ENCODE measurements around the gene EMID1.

Gene EMID1

GRCh38 chr22:29258407-29259252 lies 52.9 kb downstream of the EMID1 start:
- no peak for ATAC-seq (replicated peaks)
- Mint-ChIP-seq H3K4me3 (no peak overlapping the region), H3K4me1 (ENCODE audit: low read depth in 2 of 2) (peaks cover 0 to 3% of the 10 kb centered on the region in 2 donors), H3K36me3 (ENCODE audit: insufficient read depth) (no peaks in the 10 kb centered on the region), H3K9me3 (no peaks in the 10 kb centered on the region), H3K27ac (no peak overlapping the region), H3K27me3 (peaks cover 0 to 6% of the 10 kb centered on the region in 2 donors)
- no peak for DNase-seq

- ATAC-seq (replicated peaks), result no peak
- Mint-ChIP-seq H3K4me1 (ENCODE audit: low read depth in 2 of 2) (peaks cover 0 to 1% of the 10 kb centered on the region in 2 donors), H3K9me3 (no peaks in the 10 kb centered on the region), H3K27ac (no peak overlapping the region), H3K27me3 (peaks cover 0 to 6% of the 10 kb centered on the region in 2 donors), H3K36me3 (ENCODE audit: insufficient read depth) (no peaks in the 10 kb centered on the region), H3K4me3 (no peak overlapping the region)
- DNase-seq, result no peak
Measured at GRCh38 chr22:29259253-29259899, 53.7 kb downstream of the EMID1 start.

- peaks cover 0 to 6% of the 10 kb centered on the region in 2 donors for H3K27me3 Mint-ChIP-seq
- H3K4me1 Mint-ChIP-seq (ENCODE audit: low read depth in 2 of 2), result no peaks in the 10 kb centered on the region
- no peak for ATAC-seq (replicated peaks)
- no peaks in the 10 kb centered on the region for H3K9me3 Mint-ChIP-seq
- no peak for DNase-seq
- H3K4me3 Mint-ChIP-seq, result no peak overlapping the region
- no peaks in the 10 kb centered on the region for H3K36me3 Mint-ChIP-seq (ENCODE audit: insufficient read depth)
- H3K27ac Mint-ChIP-seq, result no peak overlapping the region
Measured at GRCh38 chr22:29260031-29260560, 54.4 kb downstream of the EMID1 start.

GRCh38 chr22:29260601-29261315 lies 55.1 kb downstream of the EMID1 start:
- Mint-ChIP-seq H3K27ac (no peak overlapping the region), H3K36me3 (ENCODE audit: insufficient read depth) (no peaks in the 10 kb centered on the region), H3K4me1 (ENCODE audit: low read depth in 2 of 2) (no peaks in the 10 kb centered on the region), H3K9me3 (no peaks in the 10 kb centered on the region), H3K27me3 (no peaks in the 10 kb centered on the region), H3K4me3 (no peak overlapping the region)
- DNase-seq (no peak), ATAC-seq (replicated peaks) (no peak)

- peaks cover 16% of the 10 kb centered on the region for H3K36me3 Mint-ChIP-seq (ENCODE audit: insufficient read depth)
- no peak overlapping the region for H3K4me3 Mint-ChIP-seq
- no peaks in the 10 kb centered on the region for H3K9me3 Mint-ChIP-seq
- H3K4me1 Mint-ChIP-seq (ENCODE audit: low read depth in 2 of 2), result peaks cover 13 to 15% of the 10 kb centered on the region in 2 donors
- DNase-seq (no peak), ATAC-seq (replicated peaks) (no peak)
- no peak overlapping the region for H3K27ac Mint-ChIP-seq
- H3K27me3 Mint-ChIP-seq, result no peaks in the 10 kb centered on the region
Measured at GRCh38 chr22:29263791-29264276, 58.1 kb downstream of the EMID1 start.

GRCh38 chr22:29265305-29265704 lies 59.6 kb downstream of the EMID1 start:
- H3K36me3 Mint-ChIP-seq (ENCODE audit: insufficient read depth), result peaks cover 24% of the 10 kb centered on the region
- H3K9me3 Mint-ChIP-seq, result no peaks in the 10 kb centered on the region
- H3K27ac Mint-ChIP-seq, result no peak overlapping the region
- ATAC-seq (replicated peaks), result no peak
- no peak for DNase-seq
- H3K27me3 Mint-ChIP-seq, result no peaks in the 10 kb centered on the region
- no peak overlapping the region for H3K4me3 Mint-ChIP-seq
- peaks cover 25 to 27% of the 10 kb centered on the region in 2 donors for H3K4me1 Mint-ChIP-seq (ENCODE audit: low read depth in 2 of 2)

GRCh38 chr22:29265929-29266328 lies 60.2 kb downstream of the EMID1 start:
- peaks cover 31 to 33% of the 10 kb centered on the region in 2 donors for H3K4me1 Mint-ChIP-seq (ENCODE audit: low read depth in 2 of 2)
- DNase-seq (no peak), ATAC-seq (replicated peaks) (no peak)
- peak overlapping the region in 1 of 2 donors; percentile 41 for H3K27ac Mint-ChIP-seq
- H3K9me3 Mint-ChIP-seq, result no peaks in the 10 kb centered on the region
- H3K4me3 Mint-ChIP-seq, result peak overlapping the region; percentile 86 to 90
- peaks cover 31% of the 10 kb centered on the region for H3K36me3 Mint-ChIP-seq (ENCODE audit: insufficient read depth)
- no peaks in the 10 kb centered on the region for H3K27me3 Mint-ChIP-seq

- peaks cover 37% of the 10 kb centered on the region for H3K36me3 Mint-ChIP-seq (ENCODE audit: insufficient read depth)
- no peak for DNase-seq
Measured at GRCh38 chr22:29266564-29267461, 61.1 kb downstream of the EMID1 start.

GRCh38 chr22:29267462-29267857 lies 61.8 kb downstream of the EMID1 start:
- H3K27me3 Mint-ChIP-seq, result no peaks in the 10 kb centered on the region
- ATAC-seq (replicated peaks), result no peak
- no peaks in the 10 kb centered on the region for H3K9me3 Mint-ChIP-seq
- DNase-seq, result no peak
- H3K4me3 Mint-ChIP-seq, result peak overlapping the region; percentile 86 to 90
- peak overlapping the region; percentile 97 to 98 for H3K27ac Mint-ChIP-seq
- H3K4me1 Mint-ChIP-seq (ENCODE audit: low read depth in 2 of 2), result peaks cover 42 to 47% of the 10 kb centered on the region in 2 donors
- H3K36me3 Mint-ChIP-seq (ENCODE audit: insufficient read depth), result peaks cover 41% of the 10 kb centered on the region

More at GRCh38 chr22:29266564-29267461, 61.1 kb downstream of the EMID1 start:
- peak overlapping the region; percentile 86 to 90 for H3K4me3 Mint-ChIP-seq
- peaks cover 36 to 41% of the 10 kb centered on the region in 2 donors for H3K4me1 Mint-ChIP-seq (ENCODE audit: low read depth in 2 of 2)
- no peak for ATAC-seq (replicated peaks)
- H3K27ac Mint-ChIP-seq, result peak overlapping the region; percentile 97 to 98
- H3K27me3 Mint-ChIP-seq, result no peaks in the 10 kb centered on the region
- no peaks in the 10 kb centered on the region for H3K9me3 Mint-ChIP-seq

- ATAC-seq (replicated peaks) (peak; percentile 91), DNase-seq (peak; percentile 97 to 99 (median 98))
- Mint-ChIP-seq H3K4me1 (ENCODE audit: low read depth in 2 of 2) (peaks cover 42 to 52% of the 10 kb centered on the region in 2 donors), H3K9me3 (no peaks in the 10 kb centered on the region), H3K27me3 (no peaks in the 10 kb centered on the region), H3K4me3 (peak within 1 kb of the TSS; percentile 86 to 90), H3K27ac (peak within 1 kb of the TSS; percentile 97 to 98), H3K36me3 (ENCODE audit: insufficient read depth) (peaks cover 44% of the 10 kb centered on the region)
Measured at GRCh38 chr22:29267858-29268510, 62.3 kb downstream of the EMID1 start, which contains the start of the genes EWSR1 and RHBDD3. TSS of gene EWSR1 (plus strand) at chr22:29268268. CDS start at chr22:29268337, 69 bp downstream. TSS of gene RHBDD3 (minus strand) at chr22:29267981. CDS start at chr22:29265626, 2,355 bp downstream.

GRCh38 chr22:29268511-29269229 lies 63.0 kb downstream of the EMID1 start:
- ATAC-seq (replicated peaks) (peak; percentile 18), DNase-seq (peak; percentile 17 to 33 (median 25))
- Mint-ChIP-seq H3K27me3 (no peaks in the 10 kb centered on the region), H3K27ac (peak overlapping the region; percentile 97 to 98), H3K36me3 (ENCODE audit: insufficient read depth) (peaks cover 51% of the 10 kb centered on the region), H3K4me1 (ENCODE audit: low read depth in 2 of 2) (peaks cover 49 to 59% of the 10 kb centered on the region in 2 donors), H3K9me3 (no peaks in the 10 kb centered on the region), H3K4me3 (peak overlapping the region; percentile 86 to 90)
